HCT116 (cell line): ENCODE data around the gene GSN.

Experiments
- CEBPB ChIP-seq: IDR thresholded peaks from 2 replicates; pipeline ENCODE4 v1.6.1; 2012; ENCODE audit warnings: low read depth
- EZH2 ChIP-seq: fragments of 200-600 bp; sonication (generic); IDR thresholded peaks from 2 replicates; pipeline ENCODE4 v1.6.1; 2017; ENCODE audit warnings: antibody characterized with exemption, mixed run types
- JUND ChIP-seq: IDR thresholded peaks from 2 replicates; pipeline ENCODE4 v1.6.1; 2012
- POLR2A ChIP-seq: IDR thresholded peaks from 2 replicates; pipeline ENCODE4 v1.7.0; 2011; ENCODE audit warnings: borderline replicate concordance; ENCODE audit not compliant: insufficient read depth, insufficient read length; ENCODE audit errors: extremely low read depth
- POLR2AphosphoS5 ChIP-seq: IDR thresholded peaks from 2 replicates; pipeline ENCODE4 v1.6.1; 2011; ENCODE audit warnings: mild to moderate bottlenecking, low read depth, low read length, moderate library complexity
- SRF ChIP-seq: IDR thresholded peaks from 2 replicates; pipeline ENCODE4 v1.6.1; 2012; ENCODE audit warnings: low read depth
- TCF7L2 ChIP-seq: IDR thresholded peaks from 2 replicates; pipeline ENCODE4 v1.7.0; 2011; ENCODE audit warnings: borderline replicate concordance, inconsistent platforms; ENCODE audit not compliant: insufficient read depth, insufficient read length; ENCODE audit errors: extremely low read depth
- ZBTB33 ChIP-seq: IDR thresholded peaks from 2 replicates; pipeline ENCODE4 v1.6.1; 2011; ENCODE audit warnings: mild to moderate bottlenecking, low read length, moderate library complexity; ENCODE audit not compliant: insufficient replicate concordance; ENCODE audit errors: extremely low read depth
- ZFX ChIP-seq: fragments of 450-650 bp; IDR thresholded peaks from 2 replicates; pipeline ENCODE4 v1.6.1; 2017
- TF ChIP-seq, protein P1 (sequence below), 3 experiments: fragments of 200-600 bp in 1 of 3; sonication (generic) in 1 of 3; IDR thresholded peaks in 2 of 3; conservative IDR thresholded peaks in 1 of 3; 2 replicates each; pipeline ENCODE4 v1.5.1; 2012 to 2017; ENCODE audit warnings: low read depth in 2 of 3, low read length in 2 of 3, antibody characterized with exemption in 1 of 3, borderline replicate concordance in 1 of 3, control low read depth in 1 of 3, mild to moderate bottlenecking in 1 of 3, mixed read lengths in 1 of 3, mixed run types in 1 of 3, moderate library complexity in 1 of 3; ENCODE audit not compliant: insufficient read depth in 1 of 3
- TF ChIP-seq, protein P2 (sequence below): IDR thresholded peaks from 2 replicates; pipeline ENCODE4 v1.6.1; 2012

DNA sequence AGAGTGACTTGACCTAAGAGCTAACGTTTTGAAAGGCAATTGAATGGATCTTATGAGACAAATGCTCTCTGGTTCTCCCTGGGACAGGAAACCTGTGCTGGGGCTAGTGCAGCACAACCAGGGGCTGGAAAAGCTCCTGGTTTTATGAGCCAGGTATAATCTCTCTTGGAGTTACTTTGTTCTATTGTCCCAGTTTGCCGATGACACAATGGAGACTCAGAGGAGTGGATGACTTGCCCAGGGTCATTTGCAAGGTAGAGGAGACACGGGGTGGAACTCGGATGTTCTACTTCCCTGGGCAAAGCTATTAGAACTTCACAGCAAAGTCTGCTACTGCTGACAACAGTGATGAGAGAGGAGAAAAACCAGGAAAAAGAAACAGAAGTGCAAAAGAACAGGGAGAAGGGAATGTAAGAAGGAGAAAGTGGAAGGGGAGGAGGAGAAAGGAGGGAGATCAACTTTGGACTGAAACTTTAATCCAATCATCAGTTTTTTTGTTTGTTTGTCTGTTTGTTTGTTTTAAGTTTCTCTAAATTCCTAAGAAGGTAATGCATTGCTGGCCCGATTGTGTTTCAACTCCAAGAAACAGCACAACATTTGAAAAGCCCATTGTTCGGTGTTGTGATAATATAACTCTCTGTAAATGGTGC is 7.4 kb upstream of the GSN start:
- TF ChIP-seq POLR2AphosphoS5 (no peak), EZH2 (no peak), JUND (no peak), SRF (no peak), ZFX (no peak), CEBPB (no peak), POLR2A (no peak), ZBTB33 (no peak), TCF7L2 (no peak)
- TF ChIP-seq, protein P1, sequence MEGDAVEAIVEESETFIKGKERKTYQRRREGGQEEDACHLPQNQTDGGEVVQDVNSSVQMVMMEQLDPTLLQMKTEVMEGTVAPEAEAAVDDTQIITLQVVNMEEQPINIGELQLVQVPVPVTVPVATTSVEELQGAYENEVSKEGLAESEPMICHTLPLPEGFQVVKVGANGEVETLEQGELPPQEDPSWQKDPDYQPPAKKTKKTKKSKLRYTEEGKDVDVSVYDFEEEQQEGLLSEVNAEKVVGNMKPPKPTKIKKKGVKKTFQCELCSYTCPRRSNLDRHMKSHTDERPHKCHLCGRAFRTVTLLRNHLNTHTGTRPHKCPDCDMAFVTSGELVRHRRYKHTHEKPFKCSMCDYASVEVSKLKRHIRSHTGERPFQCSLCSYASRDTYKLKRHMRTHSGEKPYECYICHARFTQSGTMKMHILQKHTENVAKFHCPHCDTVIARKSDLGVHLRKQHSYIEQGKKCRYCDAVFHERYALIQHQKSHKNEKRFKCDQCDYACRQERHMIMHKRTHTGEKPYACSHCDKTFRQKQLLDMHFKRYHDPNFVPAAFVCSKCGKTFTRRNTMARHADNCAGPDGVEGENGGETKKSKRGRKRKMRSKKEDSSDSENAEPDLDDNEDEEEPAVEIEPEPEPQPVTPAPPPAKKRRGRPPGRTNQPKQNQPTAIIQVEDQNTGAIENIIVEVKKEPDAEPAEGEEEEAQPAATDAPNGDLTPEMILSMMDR (IDR thresholded peaks at IDR 0.05 in 2 of 3, conservative IDR thresholded peaks at IDR 0.05 in 1 of 3; ENCODE audit: borderline replicate concordance in 1 of 3, insufficient read depth in 1 of 3, low read depth in 2 of 3, low read length in 2 of 3) = no peak
- TF ChIP-seq, protein P2, sequence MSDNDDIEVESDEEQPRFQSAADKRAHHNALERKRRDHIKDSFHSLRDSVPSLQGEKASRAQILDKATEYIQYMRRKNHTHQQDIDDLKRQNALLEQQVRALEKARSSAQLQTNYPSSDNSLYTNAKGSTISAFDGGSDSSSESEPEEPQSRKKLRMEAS = no peak
